ENCODE data around the gene GMNC. TPM values are rescaled to one million over a fixed set of nuclear protein-coding genes. Genes with fewer than 3 reads are reported as not detected.

The GMNC gene
- total and polyA plus RNA-seq, 4 donors = 1.7 to 2.6 (median 2.4) TPM

DNA sequence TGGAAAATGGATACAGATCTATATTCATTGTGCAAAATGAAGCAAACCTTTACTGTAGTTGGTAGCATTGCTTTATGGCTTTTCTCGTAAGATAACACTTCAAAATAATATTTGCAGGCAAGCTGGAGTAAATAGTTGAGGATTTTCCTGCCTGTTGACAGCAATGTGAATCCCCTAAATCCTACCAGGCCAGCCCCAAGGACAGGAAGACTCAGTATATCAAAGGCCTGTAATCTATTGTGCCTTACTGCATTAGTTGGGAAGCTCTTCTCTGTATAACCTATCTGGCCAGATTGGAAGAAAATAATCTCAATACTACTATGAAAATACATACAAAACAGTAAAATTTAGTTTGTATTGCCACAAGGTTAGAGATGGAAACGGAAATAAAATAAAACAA is 4.6 kb upstream of the GMNC start:
- Histone ChIP-seq H3K9ac (ENCODE audit: low read depth in 1 of 2, low read length in 2 of 2) (no peak overlapping the region), H3K27me3 (ENCODE audit: control insufficient read depth in 4 of 4, insufficient read depth in 4 of 4, low read length in 3 of 4) (no peaks in the 10 kb centered on the region), H3K4me3 (ENCODE audit: low read depth in 1 of 3, low read length in 3 of 3) (no peak overlapping the region), H3K27ac (ENCODE audit: low read depth in 1 of 2, low read length in 2 of 2) (no peak overlapping the region), H3K9me3 (ENCODE audit: control insufficient read depth in 4 of 4, low read length in 3 of 4) (no peaks in the 10 kb centered on the region), H3K4me1 (ENCODE audit: control insufficient read depth in 4 of 4, insufficient read depth in 4 of 4, low read length in 3 of 4) (peaks cover 1 to 33% (median 11%) of the 10 kb centered on the region in 4 donors), H3K36me3 (ENCODE audit: control insufficient read depth in 4 of 4, insufficient read depth in 3 of 4, low read depth in 1 of 4, low read length in 3 of 4) (no peaks in the 10 kb centered on the region)
- TF ChIP-seq RAD21 (IDR thresholded peaks at IDR 0.05) (no peak), HNF4G (IDR thresholded peaks at IDR 0.05) (no peak), RXRA (IDR thresholded peaks at IDR 0.05) (no peak), YY1 (IDR thresholded peaks at IDR 0.05) (no peak), FOXA2 (IDR thresholded peaks at IDR 0.05) (no peak), EGR1 (IDR thresholded peaks at IDR 0.05; ENCODE audit: low read depth in 2 of 2) (no peak), SP1 (IDR thresholded peaks at IDR 0.05) (no peak), NR2F2 (IDR thresholded peaks at IDR 0.05) (no peak), FOXA1 (IDR thresholded peaks at IDR 0.05) (no peak), JUND (IDR thresholded peaks at IDR 0.05) (no peak), TAF1 (conservative IDR thresholded peaks at IDR 0.05) (no peak), HNF4A (conservative IDR thresholded peaks at IDR 0.05) (no peak), GABPA (IDR thresholded peaks at IDR 0.05 in 1 of 2, conservative IDR thresholded peaks at IDR 0.05 in 1 of 2) (no peak)
- TF ChIP-seq, protein P1, sequence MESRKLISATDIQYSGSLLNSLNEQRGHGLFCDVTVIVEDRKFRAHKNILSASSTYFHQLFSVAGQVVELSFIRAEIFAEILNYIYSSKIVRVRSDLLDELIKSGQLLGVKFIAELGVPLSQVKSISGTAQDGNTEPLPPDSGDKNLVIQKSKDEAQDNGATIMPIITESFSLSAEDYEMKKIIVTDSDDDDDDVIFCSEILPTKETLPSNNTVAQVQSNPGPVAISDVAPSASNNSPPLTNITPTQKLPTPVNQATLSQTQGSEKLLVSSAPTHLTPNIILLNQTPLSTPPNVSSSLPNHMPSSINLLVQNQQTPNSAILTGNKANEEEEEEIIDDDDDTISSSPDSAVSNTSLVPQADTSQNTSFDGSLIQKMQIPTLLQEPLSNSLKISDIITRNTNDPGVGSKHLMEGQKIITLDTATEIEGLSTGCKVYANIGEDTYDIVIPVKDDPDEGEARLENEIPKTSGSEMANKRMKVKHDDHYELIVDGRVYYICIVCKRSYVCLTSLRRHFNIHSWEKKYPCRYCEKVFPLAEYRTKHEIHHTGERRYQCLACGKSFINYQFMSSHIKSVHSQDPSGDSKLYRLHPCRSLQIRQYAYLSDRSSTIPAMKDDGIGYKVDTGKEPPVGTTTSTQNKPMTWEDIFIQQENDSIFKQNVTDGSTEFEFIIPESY (IDR thresholded peaks at IDR 0.05) = no peak
- TF ChIP-seq, protein P2, sequence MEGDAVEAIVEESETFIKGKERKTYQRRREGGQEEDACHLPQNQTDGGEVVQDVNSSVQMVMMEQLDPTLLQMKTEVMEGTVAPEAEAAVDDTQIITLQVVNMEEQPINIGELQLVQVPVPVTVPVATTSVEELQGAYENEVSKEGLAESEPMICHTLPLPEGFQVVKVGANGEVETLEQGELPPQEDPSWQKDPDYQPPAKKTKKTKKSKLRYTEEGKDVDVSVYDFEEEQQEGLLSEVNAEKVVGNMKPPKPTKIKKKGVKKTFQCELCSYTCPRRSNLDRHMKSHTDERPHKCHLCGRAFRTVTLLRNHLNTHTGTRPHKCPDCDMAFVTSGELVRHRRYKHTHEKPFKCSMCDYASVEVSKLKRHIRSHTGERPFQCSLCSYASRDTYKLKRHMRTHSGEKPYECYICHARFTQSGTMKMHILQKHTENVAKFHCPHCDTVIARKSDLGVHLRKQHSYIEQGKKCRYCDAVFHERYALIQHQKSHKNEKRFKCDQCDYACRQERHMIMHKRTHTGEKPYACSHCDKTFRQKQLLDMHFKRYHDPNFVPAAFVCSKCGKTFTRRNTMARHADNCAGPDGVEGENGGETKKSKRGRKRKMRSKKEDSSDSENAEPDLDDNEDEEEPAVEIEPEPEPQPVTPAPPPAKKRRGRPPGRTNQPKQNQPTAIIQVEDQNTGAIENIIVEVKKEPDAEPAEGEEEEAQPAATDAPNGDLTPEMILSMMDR (IDR thresholded peaks at IDR 0.05; ENCODE audit: low read depth, low read length, missing input control) = no peak
- TF ChIP-seq, protein P3, sequence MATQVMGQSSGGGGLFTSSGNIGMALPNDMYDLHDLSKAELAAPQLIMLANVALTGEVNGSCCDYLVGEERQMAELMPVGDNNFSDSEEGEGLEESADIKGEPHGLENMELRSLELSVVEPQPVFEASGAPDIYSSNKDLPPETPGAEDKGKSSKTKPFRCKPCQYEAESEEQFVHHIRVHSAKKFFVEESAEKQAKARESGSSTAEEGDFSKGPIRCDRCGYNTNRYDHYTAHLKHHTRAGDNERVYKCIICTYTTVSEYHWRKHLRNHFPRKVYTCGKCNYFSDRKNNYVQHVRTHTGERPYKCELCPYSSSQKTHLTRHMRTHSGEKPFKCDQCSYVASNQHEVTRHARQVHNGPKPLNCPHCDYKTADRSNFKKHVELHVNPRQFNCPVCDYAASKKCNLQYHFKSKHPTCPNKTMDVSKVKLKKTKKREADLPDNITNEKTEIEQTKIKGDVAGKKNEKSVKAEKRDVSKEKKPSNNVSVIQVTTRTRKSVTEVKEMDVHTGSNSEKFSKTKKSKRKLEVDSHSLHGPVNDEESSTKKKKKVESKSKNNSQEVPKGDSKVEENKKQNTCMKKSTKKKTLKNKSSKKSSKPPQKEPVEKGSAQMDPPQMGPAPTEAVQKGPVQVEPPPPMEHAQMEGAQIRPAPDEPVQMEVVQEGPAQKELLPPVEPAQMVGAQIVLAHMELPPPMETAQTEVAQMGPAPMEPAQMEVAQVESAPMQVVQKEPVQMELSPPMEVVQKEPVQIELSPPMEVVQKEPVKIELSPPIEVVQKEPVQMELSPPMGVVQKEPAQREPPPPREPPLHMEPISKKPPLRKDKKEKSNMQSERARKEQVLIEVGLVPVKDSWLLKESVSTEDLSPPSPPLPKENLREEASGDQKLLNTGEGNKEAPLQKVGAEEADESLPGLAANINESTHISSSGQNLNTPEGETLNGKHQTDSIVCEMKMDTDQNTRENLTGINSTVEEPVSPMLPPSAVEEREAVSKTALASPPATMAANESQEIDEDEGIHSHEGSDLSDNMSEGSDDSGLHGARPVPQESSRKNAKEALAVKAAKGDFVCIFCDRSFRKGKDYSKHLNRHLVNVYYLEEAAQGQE (IDR thresholded peaks at IDR 0.05) = no peak
- TF ChIP-seq, protein P4, sequence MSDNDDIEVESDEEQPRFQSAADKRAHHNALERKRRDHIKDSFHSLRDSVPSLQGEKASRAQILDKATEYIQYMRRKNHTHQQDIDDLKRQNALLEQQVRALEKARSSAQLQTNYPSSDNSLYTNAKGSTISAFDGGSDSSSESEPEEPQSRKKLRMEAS (IDR thresholded peaks at IDR 0.05) = no peak
- TF ChIP-seq, protein P5, sequence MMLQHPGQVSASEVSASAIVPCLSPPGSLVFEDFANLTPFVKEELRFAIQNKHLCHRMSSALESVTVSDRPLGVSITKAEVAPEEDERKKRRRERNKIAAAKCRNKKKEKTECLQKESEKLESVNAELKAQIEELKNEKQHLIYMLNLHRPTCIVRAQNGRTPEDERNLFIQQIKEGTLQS (IDR thresholded peaks at IDR 0.05) = no peak
- WGBS = 87% methylated on average over 2 of the region's 2 CpGs
- DNase-seq (ENCODE audit: low spot score) = no peak

Data from liver (tissue), 9 donors.